ENCODE data around the gene CYP4A22.
"Not testable (repeated sequence)": the region's sequence is repeated elsewhere in the genome, so short reads cannot be mapped to it uniquely, and the experiment has no call there.

The CYP4A22 gene
- total RNA-seq: 0 to 2.5 (median 0) reads per million in 17 experiments

- no peak for DNase-seq
Observed at GRCh38 chr1:47137198-47137597, at the start of gene CYP4A22. CYP4A22 (plus strand) TSS chr1:47137441; CDS start chr1:47137486, 45 bp downstream.

- peak; percentile 37 to 58 (median 49) for DNase-seq
Observed at GRCh38 chr1:47089356-47089755, 47.9 kb upstream of the CYP4A22 start.

GRCh38 chr1:47091476-47091875 is 45.8 kb upstream of the CYP4A22 start:
- DNase-seq: not testable (repeated sequence)

- DNase-seq: no peak
Observed at GRCh38 chr1:47104816-47105215, 32.4 kb upstream of the CYP4A22 start.

- DNase-seq: no peak
Observed at GRCh38 chr1:47106792-47107191, 30.4 kb upstream of the CYP4A22 start.

- DNase-seq: peak in 1 of 4 experiments; percentile 3
Observed at GRCh38 chr1:47107851-47108574, 29.2 kb upstream of the CYP4A22 start.

- DNase-seq: not testable (repeated sequence)
Observed at GRCh38 chr1:47109482-47109881, 27.8 kb upstream of the CYP4A22 start.

GRCh38 chr1:47113178-47113577 is 24.1 kb upstream of the CYP4A22 start:
- no peak for DNase-seq

- DNase-seq: not testable (repeated sequence)
Observed at GRCh38 chr1:47121039-47121438, 16.2 kb upstream of the CYP4A22 start.

- DNase-seq: peak in 1 of 4 experiments; percentile 1
Observed at GRCh38 chr1:47124834-47125233, 12.4 kb upstream of the CYP4A22 start.

GRCh38 chr1:47126997-47127396 is 10.2 kb upstream of the CYP4A22 start:
- DNase-seq: not testable (repeated sequence)

- no peak for DNase-seq
Observed at GRCh38 chr1:47128221-47128620, 9.0 kb upstream of the CYP4A22 start.

- not testable (repeated sequence) for DNase-seq
Observed at GRCh38 chr1:47128854-47129253, 8.4 kb upstream of the CYP4A22 start.

- DNase-seq: not testable (repeated sequence)
Observed at GRCh38 chr1:47129489-47130230, 7.6 kb upstream of the CYP4A22 start.

GRCh38 chr1:47132665-47133064 is 4.6 kb upstream of the CYP4A22 start:
- DNase-seq: not testable (repeated sequence)

- DNase-seq: no peak
Observed at GRCh38 chr1:47137925-47138615, 829 bp downstream of the CYP4A22 start.

GRCh38 chr1:47140358-47140757 is 3.1 kb downstream of the CYP4A22 start:
- DNase-seq: not testable (repeated sequence)

- DNase-seq: peak in 2 of 4 experiments; percentile 3 to 8
Observed at GRCh38 chr1:47143654-47144053, 6.4 kb downstream of the CYP4A22 start.

GRCh38 chr1:47146495-47146894 is 9.3 kb downstream of the CYP4A22 start:
- not testable (repeated sequence) for DNase-seq

GRCh38 chr1:47147047-47147785 is 10.0 kb downstream of the CYP4A22 start:
- peak in 2 of 4 experiments; percentile 2 to 7 for DNase-seq

GRCh38 chr1:47149162-47149561 is 11.9 kb downstream of the CYP4A22 start:
- not testable (repeated sequence) for DNase-seq

GRCh38 chr1:47156457-47156856 is 19.2 kb downstream of the CYP4A22 start:
- not testable (repeated sequence) for DNase-seq

Measured in suppressor macrophage (primary cell).